GM23338 (cell line): Measurements from ENCODE around the gene UQCRC1. TPM values are rescaled to one million over a fixed set of nuclear protein-coding genes. Genes with fewer than 3 reads are reported as not detected.

Experiments
- ATAC-seq: fragments of 200-7000 bp; cut with Tn5 transposase; 3 replicates; pipeline ENCODE4 v1.9.1; 2020
- DNase-seq: peaks from one replicate; pipeline ENCODE4 v3.0.0-alpha.2; 2015; ENCODE audit warnings: low spot score
- H2AFZ ChIP-seq: fragments of 200-600 bp; sonication (generic); 2 replicates; pipeline ENCODE4 v1.8.0; 2016; ENCODE audit warnings: antibody characterized with exemption, mild to moderate bottlenecking, moderate library complexity
- H3F3A ChIP-seq: fragments of 200-600 bp; sonication (generic); replicated peaks from 2 replicates; pipeline ENCODE4 v1.8.0; 2017; ENCODE audit warnings: antibody characterized with exemption, mixed run types, low read depth
- H3K27ac ChIP-seq: fragments of 200-600 bp; sonication (generic); 2 replicates; pipeline ENCODE4 v1.6.1; 2016; ENCODE audit warnings: low read depth
- H3K27me3 ChIP-seq: fragments of 200-600 bp; sonication (generic); 2 replicates; pipeline ENCODE4 v1.8.0; 2016; ENCODE audit warnings: mild to moderate bottlenecking, mixed run types, moderate library complexity; ENCODE audit not compliant: insufficient read depth
- H3K36me3 ChIP-seq: fragments of 200-600 bp; sonication (generic); 2 replicates; pipeline ENCODE4 v1.8.0; 2016; ENCODE audit warnings: mild to moderate bottlenecking; ENCODE audit not compliant: insufficient read depth
- H3K4me1 ChIP-seq: fragments of 200-600 bp; sonication (generic); 2 replicates; pipeline ENCODE4 v1.8.0; 2016; ENCODE audit warnings: mild to moderate bottlenecking, moderate library complexity; ENCODE audit not compliant: insufficient read depth
- H3K4me2 ChIP-seq: fragments of 200-600 bp; sonication (generic); 2 replicates; pipeline ENCODE4 v1.7.1; 2017; ENCODE audit warnings: mixed run types
- H3K4me3 ChIP-seq: fragments of 200-600 bp; sonication (generic); 2 replicates; pipeline ENCODE4 v1.6.1; 2016; ENCODE audit warnings: mixed run types
- H3K79me2 ChIP-seq: fragments of 200-600 bp; sonication (generic); replicated peaks from 2 replicates; pipeline ENCODE4 v1.8.0; 2017; ENCODE audit warnings: mild to moderate bottlenecking; ENCODE audit not compliant: insufficient read depth
- H3K9me2 ChIP-seq: fragments of 200-600 bp; sonication (generic); 2 replicates; pipeline ENCODE4 v1.8.0; 2017; ENCODE audit not compliant: insufficient read depth
- H4K20me1 ChIP-seq: fragments of 200-600 bp; sonication (generic); replicated peaks from 2 replicates; pipeline ENCODE4 v1.8.0; 2017; ENCODE audit warnings: mild to moderate bottlenecking; ENCODE audit not compliant: insufficient read depth
- H3K27ac Mint-ChIP-seq: 2 replicates; pipeline ENCODE4 v1.8.0; 2020; ENCODE audit warnings: inconsistent platforms, mild to moderate bottlenecking, moderate library complexity, mixed read lengths
- H3K27me3 Mint-ChIP-seq: 3 replicates; pipeline ENCODE4 v1.8.0; 2022; ENCODE audit warnings: low read depth, mild to moderate bottlenecking, moderate library complexity, mixed read lengths, inconsistent platforms; ENCODE audit not compliant: insufficient read depth, poor library complexity
- H3K36me3 Mint-ChIP-seq: 3 replicates; pipeline ENCODE4 v1.8.0; 2021; ENCODE audit warnings: low read depth, mild to moderate bottlenecking, inconsistent platforms, moderate library complexity, mixed read lengths
- H3K4me1 Mint-ChIP-seq: 3 replicates; pipeline ENCODE4 v1.8.0; 2020; ENCODE audit warnings: mild to moderate bottlenecking, inconsistent platforms, mixed read lengths
- H3K4me3 Mint-ChIP-seq: 3 replicates; pipeline ENCODE4 v1.8.0; 2021; ENCODE audit warnings: moderate library complexity, mild to moderate bottlenecking, inconsistent platforms, mixed read lengths
- H3K9me3 Mint-ChIP-seq: 3 replicates; pipeline ENCODE4 v1.8.0; 2020; ENCODE audit warnings: moderate library complexity, mild to moderate bottlenecking, inconsistent platforms, mixed read lengths
- CREB1 ChIP-seq: fragments of 250-450 bp; sonication (Bioruptor Pico); IDR thresholded peaks from 2 replicates; pipeline ENCODE4 v1.5.0; 2020; ENCODE audit warnings: low read depth, mild to moderate bottlenecking, moderate library complexity
- EZH2 ChIP-seq: fragments of 200-600 bp; sonication (generic); IDR thresholded peaks from one replicate; pipeline ENCODE4 v1.8.0; 2017; ENCODE audit warnings: antibody characterized with exemption, mild to moderate bottlenecking, low read depth; ENCODE audit not compliant: unreplicated experiment
- EZH2phosphoT487 ChIP-seq: fragments of 200-600 bp; sonication (generic); IDR thresholded peaks from one replicate; pipeline ENCODE4 v1.8.1; 2018; ENCODE audit warnings: antibody characterized with exemption; ENCODE audit not compliant: unreplicated experiment
- JUNB ChIP-seq: IDR thresholded peaks from one replicate; pipeline ENCODE4 v1.6.1; 2016; ENCODE audit warnings: antibody characterized with exemption; ENCODE audit not compliant: unreplicated experiment
- POLR2AphosphoS5 ChIP-seq: IDR thresholded peaks from 2 replicates; pipeline ENCODE4 v1.6.1; 2016; ENCODE audit warnings: antibody characterized with exemption, low read depth
- STAT1 ChIP-seq: IDR thresholded peaks from one replicate; pipeline ENCODE4 v1.6.1; 2016; ENCODE audit warnings: antibody characterized with exemption; ENCODE audit not compliant: unreplicated experiment
- ZNF114 ChIP-seq: fragments of 250-450 bp; sonication (Bioruptor Pico); IDR thresholded peaks from 2 replicates; pipeline ENCODE4 v1.5.0; 2020; ENCODE audit warnings: mild to moderate bottlenecking, moderate library complexity
- ZNF331 ChIP-seq: fragments of 250-450 bp; sonication (Bioruptor Pico); IDR thresholded peaks from 2 replicates; pipeline ENCODE4 v1.5.0; 2020; ENCODE audit warnings: low read depth, mild to moderate bottlenecking, moderate library complexity
- polyA plus RNA-seq: library from polyadenylated mRNA; unstranded; fragments of >200 nt; fragmentation: Nextera tagmentation; extraction: Ambion mirVana; gene quantifications from 2 replicates; pipeline ENCODE4 v1.2.1, GENCODE V29; 2016
- total RNA-seq: library from RNA; depleted of rRNA; stranded (reverse); fragments of >200 nt; shearing (Covaris generic); gene quantifications from 2 replicates; pipeline ENCODE4 v1.2.3, GENCODE V29; 2014
- TF ChIP-seq, protein P1 (sequence below): IDR thresholded peaks from 2 replicates; pipeline ENCODE4 v1.6.1; 2016; ENCODE audit warnings: antibody characterized with exemption
- TF ChIP-seq, protein P2 (sequence below): fragments of 250-450 bp; sonication (Bioruptor Pico); IDR thresholded peaks from 2 replicates; pipeline ENCODE4 v1.5.0; 2020; ENCODE audit warnings: mild to moderate bottlenecking, moderate library complexity

The UQCRC1 gene
- total and polyA plus RNA-seq, 2 experiments from 2014 or later, result 232 to 439 TPM

DNA sequence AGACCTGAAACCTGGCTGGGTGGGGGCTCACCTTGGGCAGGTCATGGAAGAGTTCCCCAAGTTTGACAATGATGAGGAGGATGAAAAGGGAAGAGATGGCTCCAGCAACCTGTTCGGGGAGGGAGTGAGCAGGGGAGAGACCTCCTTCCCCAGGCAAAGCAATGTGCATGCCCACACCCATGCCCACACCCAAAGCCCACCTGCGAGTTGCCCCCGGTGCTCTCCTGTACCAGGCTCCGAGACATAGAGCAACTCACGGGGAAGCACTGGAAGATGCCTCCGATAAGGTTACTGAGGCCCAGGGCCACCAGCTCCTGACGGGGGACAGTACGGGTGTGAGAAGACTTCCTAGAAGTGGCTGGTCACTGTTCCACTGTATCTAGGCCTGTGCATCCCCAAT is 21.0 kb upstream of the UQCRC1 start:
- Histone ChIP-seq H3K27me3 (no peaks in the 10 kb centered on the region), H3K4me3 (no peak overlapping the region), H3K27ac (no peak overlapping the region), H2AFZ (no peak overlapping the region), H3F3A (no peaks in the 10 kb centered on the region), H3K79me2 (peaks cover 10% of the 10 kb centered on the region), H4K20me1 (peaks cover 5% of the 10 kb centered on the region), H3K9me2 (no peaks in the 10 kb centered on the region), H3K4me2 (no peak overlapping the region), H3K36me3 (peaks cover 11% of the 10 kb centered on the region; the same call in 1 of the 2 replicates), H3K4me1 (no peaks in the 10 kb centered on the region; the same call in 1 of the 2 replicates)
- Mint-ChIP-seq H3K9me3 (no peaks in the 10 kb centered on the region), H3K36me3 (peaks cover 62% of the 10 kb centered on the region), H3K4me3 (no peak overlapping the region), H3K4me1 (peaks cover 9% of the 10 kb centered on the region; the same call in 2 of the 3 replicates), H3K27me3 (peaks cover 9% of the 10 kb centered on the region), H3K27ac (no peak overlapping the region)
- ATAC-seq (no peak), DNase-seq (no peak)
- TF ChIP-seq, protein P1, sequence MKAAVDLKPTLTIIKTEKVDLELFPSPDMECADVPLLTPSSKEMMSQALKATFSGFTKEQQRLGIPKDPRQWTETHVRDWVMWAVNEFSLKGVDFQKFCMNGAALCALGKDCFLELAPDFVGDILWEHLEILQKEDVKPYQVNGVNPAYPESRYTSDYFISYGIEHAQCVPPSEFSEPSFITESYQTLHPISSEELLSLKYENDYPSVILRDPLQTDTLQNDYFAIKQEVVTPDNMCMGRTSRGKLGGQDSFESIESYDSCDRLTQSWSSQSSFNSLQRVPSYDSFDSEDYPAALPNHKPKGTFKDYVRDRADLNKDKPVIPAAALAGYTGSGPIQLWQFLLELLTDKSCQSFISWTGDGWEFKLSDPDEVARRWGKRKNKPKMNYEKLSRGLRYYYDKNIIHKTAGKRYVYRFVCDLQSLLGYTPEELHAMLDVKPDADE, result no peak
- TF ChIP-seq ZNF114 (CRISPR knock-in tag), result no peak
- TF ChIP-seq JUNB, result no peak
- TF ChIP-seq EZH2phosphoT487, result no peak

DNA sequence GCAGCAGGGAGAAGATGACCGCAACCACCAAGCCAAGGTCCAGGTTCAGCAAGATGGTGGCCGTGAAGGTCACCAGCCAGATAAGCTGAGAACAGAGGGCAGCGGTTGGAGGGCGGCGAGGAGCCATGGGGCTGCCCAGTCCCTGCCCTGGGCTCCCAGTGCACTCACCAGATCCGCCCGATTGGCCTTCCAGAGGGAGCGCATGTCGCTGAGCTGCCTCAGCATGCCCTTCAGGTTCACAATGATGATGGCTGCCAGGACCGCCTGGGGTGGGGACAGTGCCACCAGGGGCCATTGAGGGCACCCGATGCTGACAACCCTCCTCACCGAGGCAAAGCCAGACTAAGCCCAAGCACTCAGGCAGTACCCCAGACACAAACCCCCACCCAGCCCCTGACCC is 20.4 kb upstream of the UQCRC1 start:
- Mint-ChIP-seq H3K4me1 (peaks cover 10% of the 10 kb centered on the region; the same call in 2 of the 3 replicates), H3K9me3 (no peaks in the 10 kb centered on the region), H3K27ac (no peak overlapping the region), H3K4me3 (no peak overlapping the region), H3K27me3 (peaks cover 10% of the 10 kb centered on the region), H3K36me3 (peaks cover 66% of the 10 kb centered on the region)
- Histone ChIP-seq H2AFZ (no peak overlapping the region), H3K36me3 (peaks cover 11% of the 10 kb centered on the region; the same call in 1 of the 2 replicates), H3K27me3 (no peaks in the 10 kb centered on the region), H3K9me2 (no peaks in the 10 kb centered on the region), H3K4me2 (no peak overlapping the region), H3K79me2 (peaks cover 10% of the 10 kb centered on the region), H3K4me3 (no peak overlapping the region), H3F3A (0 out of 2 replicates have a peak, but pooled peaks cover under 1% of the 10 kb centered on the region), H4K20me1 (peaks cover 5% of the 10 kb centered on the region), H3K27ac (no peak overlapping the region), H3K4me1 (no peaks in the 10 kb centered on the region; the same call in 1 of the 2 replicates)
- ATAC-seq, result no peak
- DNase-seq, result no peak
- TF ChIP-seq ZNF331 (CRISPR knock-in tag) (no peak), EZH2 (no peak), POLR2AphosphoS5 (no peak), CREB1 (CRISPR knock-in tag) (no peak), ZNF114 (CRISPR knock-in tag) (no peak), STAT1 (no peak)
- TF ChIP-seq, protein P1, result no peak
- TF ChIP-seq, protein P2, sequence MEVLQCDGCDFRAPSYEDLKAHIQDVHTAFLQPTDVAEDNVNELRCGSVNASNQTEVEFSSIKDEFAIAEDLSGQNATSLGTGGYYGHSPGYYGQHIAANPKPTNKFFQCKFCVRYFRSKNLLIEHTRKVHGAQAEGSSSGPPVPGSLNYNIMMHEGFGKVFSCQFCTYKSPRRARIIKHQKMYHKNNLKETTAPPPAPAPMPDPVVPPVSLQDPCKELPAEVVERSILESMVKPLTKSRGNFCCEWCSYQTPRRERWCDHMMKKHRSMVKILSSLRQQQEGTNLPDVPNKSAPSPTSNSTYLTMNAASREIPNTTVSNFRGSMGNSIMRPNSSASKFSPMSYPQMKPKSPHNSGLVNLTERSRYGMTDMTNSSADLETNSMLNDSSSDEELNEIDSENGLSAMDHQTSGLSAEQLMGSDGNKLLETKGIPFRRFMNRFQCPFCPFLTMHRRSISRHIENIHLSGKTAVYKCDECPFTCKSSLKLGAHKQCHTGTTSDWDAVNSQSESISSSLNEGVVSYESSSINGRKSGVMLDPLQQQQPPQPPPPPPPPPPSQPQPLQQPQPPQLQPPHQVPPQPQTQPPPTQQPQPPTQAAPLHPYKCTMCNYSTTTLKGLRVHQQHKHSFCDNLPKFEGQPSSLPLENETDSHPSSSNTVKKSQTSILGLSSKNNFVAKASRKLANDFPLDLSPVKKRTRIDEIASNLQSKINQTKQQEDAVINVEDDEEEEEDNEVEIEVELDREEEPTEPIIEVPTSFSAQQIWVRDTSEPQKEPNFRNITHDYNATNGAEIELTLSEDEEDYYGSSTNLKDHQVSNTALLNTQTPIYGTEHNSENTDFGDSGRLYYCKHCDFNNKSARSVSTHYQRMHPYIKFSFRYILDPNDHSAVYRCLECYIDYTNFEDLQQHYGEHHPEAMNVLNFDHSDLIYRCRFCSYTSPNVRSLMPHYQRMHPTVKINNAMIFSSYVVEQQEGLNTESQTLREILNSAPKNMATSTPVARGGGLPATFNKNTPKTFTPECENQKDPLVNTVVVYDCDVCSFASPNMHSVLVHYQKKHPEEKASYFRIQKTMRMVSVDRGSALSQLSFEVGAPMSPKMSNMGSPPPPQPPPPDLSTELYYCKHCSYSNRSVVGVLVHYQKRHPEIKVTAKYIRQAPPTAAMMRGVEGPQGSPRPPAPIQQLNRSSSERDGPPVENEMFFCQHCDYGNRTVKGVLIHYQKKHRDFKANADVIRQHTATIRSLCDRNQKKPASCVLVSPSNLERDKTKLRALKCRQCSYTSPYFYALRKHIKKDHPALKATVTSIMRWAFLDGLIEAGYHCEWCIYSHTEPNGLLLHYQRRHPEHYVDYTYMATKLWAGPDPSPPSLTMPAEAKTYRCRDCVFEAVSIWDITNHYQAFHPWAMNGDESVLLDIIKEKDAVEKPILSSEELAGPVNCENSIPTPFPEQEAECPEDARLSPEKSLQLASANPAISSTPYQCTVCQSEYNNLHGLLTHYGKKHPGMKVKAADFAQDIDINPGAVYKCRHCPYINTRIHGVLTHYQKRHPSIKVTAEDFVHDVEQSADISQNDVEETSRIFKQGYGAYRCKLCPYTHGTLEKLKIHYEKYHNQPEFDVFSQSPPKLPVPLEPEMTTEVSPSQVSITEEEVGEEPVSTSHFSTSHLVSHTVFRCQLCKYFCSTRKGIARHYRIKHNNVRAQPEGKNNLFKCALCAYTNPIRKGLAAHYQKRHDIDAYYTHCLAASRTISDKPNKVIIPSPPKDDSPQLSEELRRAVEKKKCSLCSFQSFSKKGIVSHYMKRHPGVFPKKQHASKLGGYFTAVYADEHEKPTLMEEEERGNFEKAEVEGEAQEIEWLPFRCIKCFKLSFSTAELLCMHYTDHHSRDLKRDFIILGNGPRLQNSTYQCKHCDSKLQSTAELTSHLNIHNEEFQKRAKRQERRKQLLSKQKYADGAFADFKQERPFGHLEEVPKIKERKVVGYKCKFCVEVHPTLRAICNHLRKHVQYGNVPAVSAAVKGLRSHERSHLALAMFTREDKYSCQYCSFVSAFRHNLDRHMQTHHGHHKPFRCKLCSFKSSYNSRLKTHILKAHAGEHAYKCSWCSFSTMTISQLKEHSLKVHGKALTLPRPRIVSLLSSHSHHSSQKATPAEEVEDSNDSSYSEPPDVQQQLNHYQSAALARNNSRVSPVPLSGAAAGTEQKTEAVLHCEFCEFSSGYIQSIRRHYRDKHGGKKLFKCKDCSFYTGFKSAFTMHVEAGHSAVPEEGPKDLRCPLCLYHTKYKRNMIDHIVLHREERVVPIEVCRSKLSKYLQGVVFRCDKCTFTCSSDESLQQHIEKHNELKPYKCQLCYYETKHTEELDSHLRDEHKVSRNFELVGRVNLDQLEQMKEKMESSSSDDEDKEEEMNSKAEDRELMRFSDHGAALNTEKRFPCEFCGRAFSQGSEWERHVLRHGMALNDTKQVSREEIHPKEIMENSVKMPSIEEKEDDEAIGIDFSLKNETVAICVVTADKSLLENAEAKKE, result no peak
